HL-60 (cell line): Measurements from ENCODE around the gene HDAC8.

Source experiments
- DNase-seq, 2 experiments: peaks; one replicate each; pipeline ENCODE4 v3.0.0-alpha.2; 2010 to 2020; ENCODE audit warnings: low read depth in 1 of 2, low spot score in 1 of 2
- H3K27ac ChIP-seq: fragments of 250-450 bp; sonication (Bioruptor Pico); replicated peaks from 2 replicates; pipeline ENCODE4 v1.5.1; 2020; ENCODE audit warnings: mild to moderate bottlenecking, moderate library complexity
- H3K27me3 ChIP-seq: fragments of 250-450 bp; sonication (Bioruptor Pico); 2 replicates; pipeline ENCODE4 v1.5.1; 2021; ENCODE audit warnings: mild to moderate bottlenecking, moderate library complexity; ENCODE audit not compliant: insufficient read depth, poor library complexity, severe bottlenecking
- H3K4me3 ChIP-seq: replicated peaks from 2 replicates; pipeline ENCODE4 v1.5.1; 2011; ENCODE audit warnings: mild to moderate bottlenecking, control low read depth, low read length; ENCODE audit not compliant: insufficient read depth
- CTCF ChIP-seq: IDR thresholded peaks from one replicate; pipeline ENCODE4 v1.5.1; 2011; ENCODE audit warnings: low read length, control low read depth, inconsistent platforms; ENCODE audit not compliant: insufficient read depth
- GABPA ChIP-seq: IDR thresholded peaks from 2 replicates; pipeline ENCODE4 v1.6.1; 2012; ENCODE audit warnings: low read depth
- POLR2AphosphoS5 ChIP-seq: IDR thresholded peaks from 2 replicates; pipeline ENCODE4 v1.6.1; 2012; ENCODE audit warnings: low read depth
- SPI1 ChIP-seq: IDR thresholded peaks from 2 replicates; pipeline ENCODE4 v1.6.1; 2012; ENCODE audit warnings: low read depth, mild to moderate bottlenecking, borderline replicate concordance
- TF ChIP-seq, protein P1 (sequence below): IDR thresholded peaks from 2 replicates; pipeline ENCODE4 v1.6.1; 2012; ENCODE audit warnings: low read depth; ENCODE audit not compliant: insufficient replicate concordance

Gene HDAC8

GRCh38 chrX:72399816-72400215, 172.8 kb downstream of the HDAC8 start:
- H3K4me3 ChIP-seq, result no peak overlapping the region
- no peak overlapping the region for H3K27ac ChIP-seq
- no peaks in the 10 kb centered on the region for H3K27me3 ChIP-seq
- no peak for TF ChIP-seq POLR2AphosphoS5
- no peak for TF ChIP-seq CTCF
- no peak for TF ChIP-seq GABPA
- TF ChIP-seq SPI1, result no peak
- TF ChIP-seq, protein P1, sequence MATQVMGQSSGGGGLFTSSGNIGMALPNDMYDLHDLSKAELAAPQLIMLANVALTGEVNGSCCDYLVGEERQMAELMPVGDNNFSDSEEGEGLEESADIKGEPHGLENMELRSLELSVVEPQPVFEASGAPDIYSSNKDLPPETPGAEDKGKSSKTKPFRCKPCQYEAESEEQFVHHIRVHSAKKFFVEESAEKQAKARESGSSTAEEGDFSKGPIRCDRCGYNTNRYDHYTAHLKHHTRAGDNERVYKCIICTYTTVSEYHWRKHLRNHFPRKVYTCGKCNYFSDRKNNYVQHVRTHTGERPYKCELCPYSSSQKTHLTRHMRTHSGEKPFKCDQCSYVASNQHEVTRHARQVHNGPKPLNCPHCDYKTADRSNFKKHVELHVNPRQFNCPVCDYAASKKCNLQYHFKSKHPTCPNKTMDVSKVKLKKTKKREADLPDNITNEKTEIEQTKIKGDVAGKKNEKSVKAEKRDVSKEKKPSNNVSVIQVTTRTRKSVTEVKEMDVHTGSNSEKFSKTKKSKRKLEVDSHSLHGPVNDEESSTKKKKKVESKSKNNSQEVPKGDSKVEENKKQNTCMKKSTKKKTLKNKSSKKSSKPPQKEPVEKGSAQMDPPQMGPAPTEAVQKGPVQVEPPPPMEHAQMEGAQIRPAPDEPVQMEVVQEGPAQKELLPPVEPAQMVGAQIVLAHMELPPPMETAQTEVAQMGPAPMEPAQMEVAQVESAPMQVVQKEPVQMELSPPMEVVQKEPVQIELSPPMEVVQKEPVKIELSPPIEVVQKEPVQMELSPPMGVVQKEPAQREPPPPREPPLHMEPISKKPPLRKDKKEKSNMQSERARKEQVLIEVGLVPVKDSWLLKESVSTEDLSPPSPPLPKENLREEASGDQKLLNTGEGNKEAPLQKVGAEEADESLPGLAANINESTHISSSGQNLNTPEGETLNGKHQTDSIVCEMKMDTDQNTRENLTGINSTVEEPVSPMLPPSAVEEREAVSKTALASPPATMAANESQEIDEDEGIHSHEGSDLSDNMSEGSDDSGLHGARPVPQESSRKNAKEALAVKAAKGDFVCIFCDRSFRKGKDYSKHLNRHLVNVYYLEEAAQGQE, result no peak
- no peak for DNase-seq

DNA sequence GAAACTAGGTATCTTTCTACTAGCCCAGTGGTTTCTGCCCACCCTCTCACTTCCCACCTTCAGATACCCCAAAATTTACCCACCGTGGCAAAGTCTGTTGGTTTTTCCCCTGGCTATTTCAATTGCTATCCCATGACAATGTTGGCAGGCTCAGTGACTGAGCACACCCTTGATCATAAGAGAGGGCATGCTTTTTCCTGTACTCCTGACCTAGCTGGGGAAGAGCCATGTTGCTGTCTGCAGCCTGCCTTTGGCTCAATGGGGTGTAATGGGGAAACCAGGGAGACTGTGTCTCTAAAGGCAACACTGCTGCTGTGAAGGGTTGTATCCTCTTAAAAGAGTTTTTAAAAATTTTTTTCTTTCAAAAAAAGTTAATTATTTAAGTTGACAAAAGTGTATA, 176.5 kb downstream of the HDAC8 start:
- Histone ChIP-seq H3K4me3 (no peak overlapping the region), H3K27me3 (no peaks in the 10 kb centered on the region), H3K27ac (no peak overlapping the region)
- DNase-seq, result no peak
- TF ChIP-seq, protein P1, result no peak
- TF ChIP-seq SPI1 (no peak), GABPA (no peak), POLR2AphosphoS5 (no peak)

DNA sequence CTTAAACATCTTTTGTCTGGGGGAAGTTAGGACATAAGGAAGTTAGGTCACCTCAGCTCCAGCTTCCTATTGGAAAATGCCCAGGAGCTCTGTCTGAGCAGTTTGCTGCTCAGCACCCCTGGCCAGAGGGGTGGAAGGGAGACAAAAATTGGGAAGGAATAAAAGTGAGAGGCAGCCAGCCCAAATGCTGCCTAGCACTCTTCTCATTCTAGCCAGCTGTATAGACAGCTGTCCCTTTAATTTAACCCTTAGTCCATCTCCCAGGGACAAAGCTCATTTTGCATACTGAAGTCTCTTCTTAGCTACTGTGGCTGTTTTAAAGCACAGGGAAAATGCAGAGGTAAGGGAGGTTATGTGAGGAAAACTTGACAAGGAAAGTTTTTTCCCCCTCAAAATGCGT, 177.4 kb downstream of the HDAC8 start:
- Histone ChIP-seq H3K27ac (no peak overlapping the region), H3K4me3 (no peak overlapping the region), H3K27me3 (no peaks in the 10 kb centered on the region)
- no peak for DNase-seq
- TF ChIP-seq GABPA, result no peak
- TF ChIP-seq POLR2AphosphoS5, result no peak
- TF ChIP-seq CTCF, result no peak
- TF ChIP-seq, protein P1, result no peak
- TF ChIP-seq SPI1, result no peak
